ENCODE results near the gene RNF26. TPM values are rescaled to one million over a fixed set of nuclear protein-coding genes. Genes with fewer than 3 reads are reported as not detected.

Gene RNF26
- total RNA-seq, 2 experiments from 2014 or later: 30.2 to 31.9 TPM

DNA sequence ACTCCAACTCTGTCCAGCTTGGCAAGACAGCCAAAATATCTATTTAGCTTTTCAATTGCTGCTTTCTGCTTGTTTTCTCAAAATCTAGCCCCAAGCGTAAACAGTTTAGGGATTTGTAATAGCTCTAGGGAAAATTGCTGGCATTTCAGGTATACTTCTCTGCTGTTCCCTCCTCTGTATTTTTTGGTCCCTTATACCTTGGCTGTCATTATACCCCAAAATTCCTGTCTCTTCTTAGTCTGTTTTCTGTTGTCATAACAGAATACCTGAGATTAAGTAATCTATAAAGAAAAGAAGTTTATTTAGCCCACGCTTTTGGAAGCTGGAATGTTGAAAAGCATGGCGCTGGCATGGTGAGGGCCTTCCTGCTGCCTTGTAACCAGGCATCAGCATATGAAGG is 40.9 kb upstream of the RNF26 start:
- CTCF ChIA-PET: interaction anchor here (1.7 kb wide), 1 partner anchor 20 kb away, joined by 3 read pairs; no protein-coding TSS in a partner anchor
- H3K36me3 Mint-ChIP-seq (ENCODE audit: low read depth): peaks cover 17% of the 10 kb centered on the region

DNA sequence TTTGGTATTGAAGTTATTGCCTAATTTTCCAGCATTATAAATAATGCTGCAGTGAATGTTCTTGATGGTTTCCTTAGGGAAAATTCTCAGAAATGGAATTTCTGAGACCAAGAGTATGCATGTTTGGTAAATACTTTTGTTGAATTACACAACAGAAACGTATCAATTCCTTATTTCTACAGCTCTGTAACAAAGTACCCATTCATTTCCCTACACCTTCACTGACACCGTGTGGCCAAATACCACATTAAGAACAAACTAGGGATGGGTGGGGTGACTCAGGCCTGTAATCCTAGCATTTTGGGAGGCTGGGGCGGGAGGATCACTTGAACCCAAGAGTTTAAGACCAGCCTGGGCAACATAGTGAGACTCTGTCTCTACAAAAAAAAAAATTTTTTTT is 39.1 kb upstream of the RNF26 start:
- H3K9me3 Mint-ChIP-seq: no peaks in the 10 kb centered on the region
- H3K27ac Mint-ChIP-seq: no peak overlapping the region
- no peaks in the 10 kb centered on the region for H3K27me3 Mint-ChIP-seq
- TF ChIP-seq, protein P1, sequence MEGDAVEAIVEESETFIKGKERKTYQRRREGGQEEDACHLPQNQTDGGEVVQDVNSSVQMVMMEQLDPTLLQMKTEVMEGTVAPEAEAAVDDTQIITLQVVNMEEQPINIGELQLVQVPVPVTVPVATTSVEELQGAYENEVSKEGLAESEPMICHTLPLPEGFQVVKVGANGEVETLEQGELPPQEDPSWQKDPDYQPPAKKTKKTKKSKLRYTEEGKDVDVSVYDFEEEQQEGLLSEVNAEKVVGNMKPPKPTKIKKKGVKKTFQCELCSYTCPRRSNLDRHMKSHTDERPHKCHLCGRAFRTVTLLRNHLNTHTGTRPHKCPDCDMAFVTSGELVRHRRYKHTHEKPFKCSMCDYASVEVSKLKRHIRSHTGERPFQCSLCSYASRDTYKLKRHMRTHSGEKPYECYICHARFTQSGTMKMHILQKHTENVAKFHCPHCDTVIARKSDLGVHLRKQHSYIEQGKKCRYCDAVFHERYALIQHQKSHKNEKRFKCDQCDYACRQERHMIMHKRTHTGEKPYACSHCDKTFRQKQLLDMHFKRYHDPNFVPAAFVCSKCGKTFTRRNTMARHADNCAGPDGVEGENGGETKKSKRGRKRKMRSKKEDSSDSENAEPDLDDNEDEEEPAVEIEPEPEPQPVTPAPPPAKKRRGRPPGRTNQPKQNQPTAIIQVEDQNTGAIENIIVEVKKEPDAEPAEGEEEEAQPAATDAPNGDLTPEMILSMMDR (IDR thresholded peaks at IDR 0.05): no peak
- peaks cover 29% of the 10 kb centered on the region for H3K36me3 Mint-ChIP-seq (ENCODE audit: low read depth)
- POLR2A ChIA-PET: no interaction called here
- H3K4me1 Mint-ChIP-seq (ENCODE audit: low read depth): no peaks in the 10 kb centered on the region
- no peak for ATAC-seq
- CTCF ChIA-PET: no interaction called here
- DNase-seq: no peak
- no peak overlapping the region for H3K4me3 Mint-ChIP-seq
- intact Hi-C loops (cut with micrococcal nuclease): no loop called here

More for the DNA sequence above, 40.9 kb upstream of the RNF26 start:
- Mint-ChIP-seq H3K9me3 (no peaks in the 10 kb centered on the region), H3K27me3 (no peaks in the 10 kb centered on the region), H3K4me1 (ENCODE audit: low read depth) (no peaks in the 10 kb centered on the region), H3K27ac (no peak overlapping the region), H3K4me3 (no peak overlapping the region)
- no peak for DNase-seq
- intact Hi-C loops (cut with micrococcal nuclease): no loop called here
- no peak for ATAC-seq
- POLR2A ChIA-PET: no interaction called here
- TF ChIP-seq, protein P1 (IDR thresholded peaks at IDR 0.05): no peak

DNA sequence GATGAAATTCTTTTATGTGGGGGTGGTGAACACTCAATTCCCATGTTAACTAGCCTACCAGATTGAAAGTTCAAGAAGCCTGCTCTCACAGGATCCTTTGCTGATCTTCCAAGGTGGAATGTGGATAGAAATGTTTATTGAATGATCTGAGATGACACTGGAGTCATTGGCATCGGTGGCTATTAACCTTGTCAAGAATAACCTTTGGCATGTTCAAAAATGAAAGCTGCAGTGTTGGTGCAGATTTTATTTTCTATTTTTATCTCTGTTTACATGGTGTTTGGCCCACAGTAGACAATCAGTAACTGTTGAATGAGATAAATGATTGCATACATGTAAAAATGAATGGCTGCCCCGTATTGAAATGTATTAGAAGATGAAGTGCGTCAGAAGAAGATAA is 36.4 kb upstream of the RNF26 start:
- H3K27ac Mint-ChIP-seq: no peak overlapping the region
- peaks cover 39% of the 10 kb centered on the region for H3K36me3 Mint-ChIP-seq (ENCODE audit: low read depth)
- ChIA-PET CTCF (interaction anchor here (1.0 to 1.6 kb wide), 2 partner anchors 18 to 26 kb away, joined by 4 to 5 read pairs; no protein-coding TSS in a partner anchor), POLR2A (interaction anchor here (0.9 kb wide), 1 partner anchor 11 kb away, joined by 4 read pairs; no protein-coding TSS in a partner anchor)
- H3K27me3 Mint-ChIP-seq: no peaks in the 10 kb centered on the region
- H3K4me3 Mint-ChIP-seq: no peak overlapping the region
- ATAC-seq: no peak
- TF ChIP-seq, protein P1 (IDR thresholded peaks at IDR 0.05): no peak
- H3K9me3 Mint-ChIP-seq: no peaks in the 10 kb centered on the region
- no peak for DNase-seq
- intact Hi-C loops (cut with micrococcal nuclease): no loop called here
- H3K4me1 Mint-ChIP-seq (ENCODE audit: low read depth): no peaks in the 10 kb centered on the region

DNA sequence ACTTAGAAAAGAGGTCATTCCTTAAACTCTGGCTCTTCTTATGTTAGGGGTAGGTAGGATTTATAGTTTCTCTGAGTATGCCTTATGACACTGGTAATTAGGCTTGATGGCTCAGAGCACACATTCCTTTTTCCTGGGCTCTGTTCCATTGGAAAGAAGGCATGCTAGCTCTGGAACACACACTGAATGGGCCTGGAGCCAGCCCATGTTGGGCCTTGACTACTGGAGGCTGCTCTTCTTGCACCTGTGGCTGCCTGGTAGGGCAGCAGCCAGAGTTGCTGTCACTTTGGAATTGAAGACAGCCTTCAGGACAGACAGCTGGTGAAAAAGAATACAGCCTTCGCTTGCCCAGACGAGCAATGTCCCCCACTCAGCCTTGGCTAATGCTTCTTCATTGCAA is 35.6 kb upstream of the RNF26 start:
- ChIA-PET CTCF (interaction anchor here (1.2 kb wide), 1 partner anchor 130 kb away, joined by 3 read pairs; the partner anchor contains the start of gene NLRX1), POLR2A (interaction anchor here (0.9 to 1.4 kb wide), 2 partner anchors 10 to 129 kb away, joined by 4 read pairs; no protein-coding TSS in a partner anchor)
- no peaks in the 10 kb centered on the region for H3K27me3 Mint-ChIP-seq
- no peak overlapping the region for H3K27ac Mint-ChIP-seq
- intact Hi-C loops (cut with micrococcal nuclease): no loop called here
- H3K9me3 Mint-ChIP-seq: no peaks in the 10 kb centered on the region
- no peaks in the 10 kb centered on the region for H3K4me1 Mint-ChIP-seq (ENCODE audit: low read depth)
- H3K36me3 Mint-ChIP-seq (ENCODE audit: low read depth): peaks cover 46% of the 10 kb centered on the region
- TF ChIP-seq, protein P1 (IDR thresholded peaks at IDR 0.05): no peak
- H3K4me3 Mint-ChIP-seq: no peak overlapping the region
- no peak for ATAC-seq
- DNase-seq: no peak

DNA sequence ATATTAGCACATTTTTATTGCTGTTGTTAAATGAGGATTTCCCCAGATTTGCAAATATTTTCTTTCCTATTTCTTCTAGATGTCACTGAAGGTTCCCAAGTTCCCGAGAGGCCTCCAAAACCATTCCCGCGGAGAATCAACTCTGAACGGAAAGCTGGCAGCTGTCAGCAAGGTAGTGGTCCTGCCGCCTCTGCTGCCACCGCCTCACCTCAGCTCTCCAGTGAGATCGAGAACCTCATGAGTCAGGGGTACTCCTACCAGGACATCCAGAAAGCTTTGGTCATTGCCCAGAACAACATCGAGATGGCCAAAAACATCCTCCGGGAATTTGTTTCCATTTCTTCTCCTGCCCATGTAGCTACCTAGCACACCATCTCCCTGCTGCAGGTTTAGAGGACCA is 34.9 kb upstream of the RNF26 start:
- H3K4me1 Mint-ChIP-seq (ENCODE audit: low read depth): peaks cover 2% of the 10 kb centered on the region
- no peaks in the 10 kb centered on the region for H3K27me3 Mint-ChIP-seq
- no peaks in the 10 kb centered on the region for H3K9me3 Mint-ChIP-seq
- ATAC-seq: no peak
- no peak overlapping the region for H3K27ac Mint-ChIP-seq
- intact Hi-C loops (cut with micrococcal nuclease): no loop called here
- no peak for DNase-seq
- no peak overlapping the region for H3K4me3 Mint-ChIP-seq
- POLR2A ChIA-PET: interaction anchor here (1.4 kb wide), 1 partner anchor 130 kb away, joined by 4 read pairs; no protein-coding TSS in a partner anchor
- H3K36me3 Mint-ChIP-seq (ENCODE audit: low read depth): peaks cover 51% of the 10 kb centered on the region
- TF ChIP-seq, protein P1 (IDR thresholded peaks at IDR 0.05): no peak
- CTCF ChIA-PET: interaction anchor here (1.0 to 1.2 kb wide), 3 partner anchors 39 to 131 kb away, joined by 3 to 6 read pairs (median 3); partner anchors contain the start of genes CBL and NLRX1
